ENCODE data around the gene WASHC1. TPM values are rescaled to one million over a fixed set of nuclear protein-coding genes. Genes with fewer than 3 reads are reported as not detected.
"Not testable (repeated sequence)": the region's sequence is repeated elsewhere in the genome, so short reads cannot be mapped to it uniquely, and the experiment has no call there.

WASHC1 gene
- total RNA-seq, 1 donor from 2014 or later, result 22.0 TPM

DNA sequence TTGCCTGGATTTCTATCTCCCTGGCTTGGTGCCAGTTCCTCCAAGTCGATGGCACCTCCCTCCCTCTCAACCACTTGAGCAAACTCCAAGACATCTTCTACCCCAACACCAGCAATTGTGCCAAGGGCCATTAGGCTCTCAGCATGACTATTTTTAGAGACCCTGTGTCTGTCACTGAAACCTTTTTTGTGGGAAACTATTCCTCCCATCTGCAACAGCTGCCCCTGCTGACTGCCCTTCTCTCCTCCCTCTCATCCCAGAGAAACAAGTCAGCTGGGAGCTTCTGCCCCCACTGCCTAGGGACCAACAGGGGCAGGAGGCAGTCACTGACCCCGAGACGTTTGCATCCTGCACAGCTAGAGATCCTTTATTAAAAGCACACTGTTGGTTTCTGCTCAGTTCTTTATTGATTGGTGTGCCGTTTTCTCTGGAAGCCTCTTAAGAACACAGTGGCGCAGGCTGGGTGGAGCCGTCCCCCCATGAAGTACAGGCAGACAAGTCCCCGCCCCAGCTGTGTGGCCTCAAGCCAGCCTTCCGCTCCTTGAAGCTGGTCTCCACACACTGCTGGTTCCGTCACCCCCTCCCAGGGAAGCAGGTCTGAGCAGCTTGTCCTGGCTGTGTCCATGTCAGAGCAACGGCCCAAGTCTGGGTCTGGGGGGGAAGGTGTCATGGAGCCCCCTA lies 15.0 kb downstream of the WASHC1 start:
- intact Hi-C loops (cut with micrococcal nuclease), result not testable (repeated sequence)

DNA sequence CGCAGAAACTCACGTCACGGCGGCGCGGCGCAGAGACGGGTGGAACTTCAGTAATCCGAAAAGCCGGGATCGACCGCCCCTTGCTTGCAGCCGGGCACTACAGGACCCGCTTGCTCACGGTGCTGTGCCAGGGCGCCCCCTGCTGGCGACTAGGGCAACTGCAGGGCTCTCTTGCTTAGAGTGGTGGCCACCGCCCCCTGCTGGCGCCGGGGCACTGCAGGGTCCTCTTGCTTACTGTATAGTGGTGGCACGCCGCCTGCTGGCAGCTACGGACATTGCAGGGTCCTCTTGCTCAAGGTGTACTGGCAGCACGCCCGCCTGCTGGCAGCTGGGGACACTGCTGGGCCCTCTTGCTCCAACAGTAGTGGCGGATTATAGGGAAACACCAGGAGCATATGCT lies 18.1 kb downstream of the WASHC1 start:
- intact Hi-C loops (cut with micrococcal nuclease), result not testable (repeated sequence)

DNA sequence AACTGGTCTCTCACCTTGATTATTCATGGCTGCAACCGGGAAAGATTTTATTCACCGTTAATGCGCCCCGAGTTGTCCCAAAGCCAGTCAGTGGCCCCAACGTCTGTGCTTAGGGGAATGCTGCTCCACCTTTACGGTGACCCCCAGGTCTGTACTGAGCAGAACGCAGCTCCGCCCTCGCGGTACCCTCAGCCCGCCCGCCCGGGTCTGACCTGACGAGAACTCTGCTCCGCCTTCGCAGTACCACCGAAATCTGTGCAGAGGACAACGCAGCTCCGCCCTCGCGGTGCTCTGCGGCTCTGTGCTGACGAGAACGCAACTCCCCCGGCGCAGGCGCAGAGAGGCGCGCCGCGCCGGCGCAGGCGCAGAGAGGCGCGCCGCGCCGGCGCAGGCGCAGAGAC lies 18.6 kb downstream of the WASHC1 start:
- intact Hi-C loops (cut with micrococcal nuclease), result not testable (repeated sequence)

DNA sequence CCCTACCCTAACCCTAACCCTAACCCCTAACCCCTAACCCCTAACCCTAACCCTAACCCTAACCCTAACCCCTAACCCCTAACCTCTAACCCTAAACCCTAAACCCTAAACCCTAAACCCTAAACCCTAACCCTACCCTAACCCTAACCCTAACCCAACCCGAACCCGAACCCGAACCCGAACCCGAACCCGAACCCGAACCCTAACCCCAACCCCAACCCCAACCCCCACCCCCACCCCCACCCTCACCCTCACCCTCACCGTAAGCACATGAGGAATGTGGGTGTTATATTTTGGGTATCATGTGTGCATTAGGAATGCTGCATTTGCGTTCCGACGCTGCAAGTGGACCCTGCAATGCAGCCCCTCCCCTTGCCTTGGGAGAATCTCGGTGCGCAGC lies 19.0 kb downstream of the WASHC1 start:
- intact Hi-C loops (cut with micrococcal nuclease), result not testable (repeated sequence)

Other genes with a start within 250 kb of the WASHC1 start
- gene FOXD4, start 89.0 kb upstream of the WASHC1 start, total RNA-seq, result 0.20 TPM in 1 of 2 replicates, not detected in the other
- 20.0 and 21.1 TPM in 2 replicates for gene ZNG1A, start 149.6 kb upstream of the WASHC1 start, total RNA-seq
- 266 and 274 TPM in 2 replicates for gene DOCK8, start 185.4 kb upstream of the WASHC1 start, total RNA-seq